ENCODE results near the gene ZNF782. TPM values are rescaled to one million over a fixed set of nuclear protein-coding genes. Genes with fewer than 3 reads are reported as not detected.
"Not testable (repeated sequence)": the region's sequence is repeated elsewhere in the genome, so short reads cannot be mapped to it uniquely, and the experiment has no call there.

The ZNF782 gene
- total RNA-seq, 1 experiment from 2014 or later, result 4.9 TPM

- Histone ChIP-seq H3K23ac (ENCODE audit: insufficient read length, low read depth, low read length) (no peak overlapping the region), H4K91ac (ENCODE audit: insufficient read length, low read depth, low read length) (no peak overlapping the region), H3K4ac (ENCODE audit: low read depth, low read length) (no peak overlapping the region), H3K27ac (ENCODE audit: insufficient read length, low read depth, low read length) (no peak overlapping the region), H4K8ac (replicated peaks; ENCODE audit: insufficient read length, low read depth, low read length) (no peak overlapping the region), H2BK12ac (ENCODE audit: insufficient read length, low read depth, low read length) (no peak overlapping the region), H4K20me1 (ENCODE audit: control insufficient read depth, insufficient read depth, insufficient read length) (no peaks in the 10 kb centered on the region), H3K79me1 (ENCODE audit: insufficient read depth, low read depth, low read length, poor library complexity, severe bottlenecking) (no peaks in the 10 kb centered on the region), H2BK20ac (ENCODE audit: low read depth, low read length, poor library complexity, severe bottlenecking) (no peak overlapping the region), H2BK120ac (ENCODE audit: low read depth, low read length, poor library complexity, severe bottlenecking) (no peak overlapping the region), H2BK15ac (ENCODE audit: low read depth, low read length) (no peak overlapping the region), H3K9me3 (ENCODE audit: control insufficient read depth, low read depth, low read length) (peaks cover 73% of the 10 kb centered on the region), H3K18ac (ENCODE audit: insufficient read length, low read depth, low read length) (no peak overlapping the region), H3K4me1 (ENCODE audit: insufficient read depth, low read length) (no peaks in the 10 kb centered on the region), H3T11ph (ENCODE audit: low read length) (no peak overlapping the region), H3K4me2 (ENCODE audit: insufficient read depth, insufficient read length, low read length) (no peak overlapping the region), H2BK5ac (ENCODE audit: insufficient read length, low read length) (no peak overlapping the region), H3K9ac (ENCODE audit: extremely low read depth, insufficient read length, low read length) (no peak overlapping the region), H2AK5ac (ENCODE audit: insufficient read length, low read length) (no peak overlapping the region), H4K5ac (ENCODE audit: insufficient read length, low read depth, low read length) (no peak overlapping the region), H2AFZ (ENCODE audit: low read length) (no peak overlapping the region), H3K23me2 (ENCODE audit: insufficient read length, low read depth, low read length, poor library complexity, severe bottlenecking) (no peaks in the 10 kb centered on the region), H3K56ac (ENCODE audit: insufficient read length, low read depth, low read length) (no peak overlapping the region), H3K14ac (ENCODE audit: insufficient read depth, low read length) (no peak overlapping the region), H3K79me2 (ENCODE audit: insufficient read depth, low read length) (no peaks in the 10 kb centered on the region), H3K27me3 (ENCODE audit: insufficient read depth, low read length) (no peaks in the 10 kb centered on the region)
- H3K27me3 Mint-ChIP-seq (ENCODE audit: low read depth), result 0 out of 2 replicates have a peak, but pooled peaks cover 2% of the 10 kb centered on the region
- H3K4me1 Mint-ChIP-seq, result no peaks in the 10 kb centered on the region
- no peak overlapping the region for H3K27ac Mint-ChIP-seq
- H3K9me3 Mint-ChIP-seq, result peaks cover 78 to 86% of the 10 kb centered on the region in 2 experiments
- no CpG with 5 or more reads among the region's 1 CpG for WGBS (ENCODE audit: extremely low coverage, insufficient read length, low lambda C conversion rate)
- no peak for DNase-seq
- TF ChIP-seq CTCF (conservative IDR thresholded peaks at IDR 0.05), result no peak
- no peak overlapping the region for H3K4me3 Mint-ChIP-seq
- peaks cover 35 to 53% (median 46%) of the 10 kb centered on the region in 3 experiments for H3K36me3 Mint-ChIP-seq (ENCODE audit: insufficient read depth in 1 of 3, low read depth in 3 of 3)
These were observed 40.7 kb downstream of the ZNF782 start for GRCh38 chr9:96813607-96814006.

GRCh38 chr9:96798959-96799358, 55.4 kb downstream of the ZNF782 start:
- not testable (repeated sequence) for H3K9ac ChIP-seq (ENCODE audit: extremely low read depth, insufficient read length, low read length); H3K23ac ChIP-seq (ENCODE audit: insufficient read length, low read depth, low read length); H3K27ac Mint-ChIP-seq; H3K18ac ChIP-seq (ENCODE audit: insufficient read length, low read depth, low read length); H3K79me2 ChIP-seq (ENCODE audit: insufficient read depth, low read length); H3K4me1 Mint-ChIP-seq; H3K56ac ChIP-seq (ENCODE audit: insufficient read length, low read depth, low read length); H3K4ac ChIP-seq (ENCODE audit: low read depth, low read length); H3K79me1 ChIP-seq (ENCODE audit: insufficient read depth, low read depth, low read length, poor library complexity, severe bottlenecking); H2BK5ac ChIP-seq (ENCODE audit: insufficient read length, low read length); H3K4me1 ChIP-seq (ENCODE audit: insufficient read depth, low read length); H4K91ac ChIP-seq (ENCODE audit: insufficient read length, low read depth, low read length); H3K27me3 ChIP-seq (ENCODE audit: insufficient read depth, low read length); H3K4me3 Mint-ChIP-seq; H2BK20ac ChIP-seq (ENCODE audit: low read depth, low read length, poor library complexity, severe bottlenecking); H3T11ph ChIP-seq (ENCODE audit: low read length); H3K4me2 ChIP-seq (ENCODE audit: insufficient read depth, insufficient read length, low read length); DNase-seq; H2BK15ac ChIP-seq (ENCODE audit: low read depth, low read length); H2BK12ac ChIP-seq (ENCODE audit: insufficient read length, low read depth, low read length); H3K23me2 ChIP-seq (ENCODE audit: insufficient read length, low read depth, low read length, poor library complexity, severe bottlenecking); H3K27me3 Mint-ChIP-seq (ENCODE audit: low read depth); H3K27ac ChIP-seq (ENCODE audit: insufficient read length, low read depth, low read length); H2BK120ac ChIP-seq (ENCODE audit: low read depth, low read length, poor library complexity, severe bottlenecking); H2AFZ ChIP-seq (ENCODE audit: low read length); H4K5ac ChIP-seq (ENCODE audit: insufficient read length, low read depth, low read length); H4K20me1 ChIP-seq (ENCODE audit: control insufficient read depth, insufficient read depth, insufficient read length); H4K8ac ChIP-seq (replicated peaks; ENCODE audit: insufficient read length, low read depth, low read length); H3K14ac ChIP-seq (ENCODE audit: insufficient read depth, low read length); H2AK5ac ChIP-seq (ENCODE audit: insufficient read length, low read length)
- Mint-ChIP-seq H3K36me3 (ENCODE audit: insufficient read depth in 1 of 3, low read depth in 3 of 3) (peaks cover 38 to 61% (median 50%) of the 10 kb centered on the region in 3 experiments), H3K9me3 (peaks cover 62 to 73% of the 10 kb centered on the region in 2 experiments)
- WGBS (ENCODE audit: extremely low coverage, insufficient read length, low lambda C conversion rate), result no CpG with 5 or more reads among the region's 2 CpGs
- peaks cover 35% of the 10 kb centered on the region for H3K9me3 ChIP-seq (ENCODE audit: control insufficient read depth, low read depth, low read length)
